Measurements from ENCODE around the gene KPNA4.

The KPNA4 gene

DNA sequence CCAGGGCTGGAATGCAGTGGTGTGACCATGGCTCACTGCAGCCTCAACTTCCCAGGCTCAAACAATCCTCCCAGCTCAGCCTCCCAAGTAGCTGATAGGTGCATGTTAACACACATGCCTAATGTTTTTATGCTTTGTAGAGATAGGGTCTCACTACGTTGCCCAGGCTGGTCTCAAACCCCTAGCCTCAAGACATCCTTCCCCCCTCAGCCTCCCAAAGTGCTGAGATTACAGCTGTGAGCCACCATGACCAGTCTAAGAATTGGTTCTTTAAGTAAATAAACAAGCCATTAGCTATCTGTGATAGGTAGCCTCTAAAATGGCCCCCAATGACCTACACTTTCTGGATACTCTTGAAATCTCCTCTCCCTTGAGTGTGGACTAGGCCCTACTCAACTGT is 119.5 kb downstream of the KPNA4 start:
- TF ChIP-seq ARNTL (CRISPR knock-in tag; IDR thresholded peaks at IDR 0.05; ENCODE audit: borderline replicate concordance, low read depth) (no peak), ZFP3 (CRISPR knock-in tag; IDR thresholded peaks at IDR 0.05) (no peak), TOX (CRISPR knock-in tag; IDR thresholded peaks at IDR 0.05; ENCODE audit: borderline replicate concordance) (no peak)
- no peak for ATAC-seq

All from SK-N-SH treated with all-trans-retinoic acid at 6 μM for 48 hours (cell line).